Measurements from ENCODE around the gene IL21. TPM values are rescaled to one million over a fixed set of nuclear protein-coding genes. Genes with fewer than 3 reads are reported as not detected.

IL21 gene
- total and polyA plus RNA-seq, 2 of the 13 experiments (the other 11 are each of a cell fraction or from before 2014, with no cell fraction given): not detected

DNA sequence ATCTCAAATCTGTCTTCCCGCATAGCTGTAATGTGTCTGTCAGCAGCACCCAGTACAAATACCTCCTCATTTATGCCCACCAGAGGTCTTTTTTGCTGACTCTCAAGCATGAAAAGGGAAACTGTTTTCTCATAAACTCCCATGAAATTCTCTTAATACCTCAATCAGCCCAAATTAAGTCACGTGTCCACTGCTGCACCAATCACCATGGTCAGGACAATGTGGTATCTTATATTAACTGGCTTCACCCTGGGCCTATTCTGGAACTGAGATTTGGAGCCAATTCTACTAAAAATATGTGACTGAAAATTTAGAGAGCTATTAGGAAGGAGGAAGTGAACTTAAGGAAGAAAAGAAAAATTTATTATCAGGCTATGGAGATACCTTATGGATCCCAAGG, 58.4 kb downstream of the IL21 start:
- no TSS peak for BruUV-seq (replicated peaks)
- no peak overlapping the region for H3K4me2 ChIP-seq (ENCODE audit: low read depth, low read length)
- no peak for DNase-seq (ENCODE audit: low spot score)
- H2AFZ ChIP-seq (ENCODE audit: low read length): no peak overlapping the region
- H3K4me3 ChIP-seq (replicated peaks in 1 of 3; ENCODE audit: insufficient read depth in 1 of 3, low read depth in 2 of 3, low read length in 3 of 3): no peak overlapping the region
- no peaks in the 10 kb centered on the region for H3K9me3 ChIP-seq (ENCODE audit: low read length)
- H3K79me2 ChIP-seq (ENCODE audit: insufficient read depth, low read length): no peaks in the 10 kb centered on the region
- 2% methylated on average over 2 of the region's 2 CpGs for WGBS (ENCODE audit: low lambda C conversion rate)
- in situ Hi-C loops (cut with HindIII; ENCODE audit: extremely low pct_ligation_motif_present, low pct_unique_long_range_greater_than_20kb): no loop called here
- no peak for ATAC-seq
- H3K27ac ChIP-seq (ENCODE audit: extremely low read length, insufficient read depth, low read length): no peak overlapping the region
- H3K27me3 ChIP-seq (ENCODE audit: control insufficient read depth in 1 of 2, insufficient read depth in 2 of 2, low read length in 2 of 2): no peaks in the 10 kb centered on the region
- CTCF ChIA-PET (ENCODE audit: low intra/inter-chr PET ratio, low total read pairs): no interaction called here
- no peaks in the 10 kb centered on the region for H4K20me1 ChIP-seq (ENCODE audit: insufficient read depth, low read length)
- POLR2A ChIA-PET: no interaction called here
- intact Hi-C loops (cut with micrococcal nuclease; ENCODE audit: unreplicated experiment): no loop called here
- no peak for FAIRE-seq
- H3K9ac ChIP-seq (ENCODE audit: insufficient read depth, low read depth, low read length): no peak overlapping the region
- H3K36me3 ChIP-seq (replicated peaks in 1 of 2; ENCODE audit: control insufficient read depth in 1 of 2, insufficient read depth in 2 of 2, low read length in 2 of 2): no peaks in the 10 kb centered on the region
- no peaks in the 10 kb centered on the region for H3K4me1 ChIP-seq (ENCODE audit: insufficient read depth, low read length)
- TF ChIP-seq ZNF580 (CRISPR knock-in tag; IDR thresholded peaks at IDR 0.05; ENCODE audit: borderline replicate concordance, low read depth): no peak
- TF ChIP-seq, protein P1, sequence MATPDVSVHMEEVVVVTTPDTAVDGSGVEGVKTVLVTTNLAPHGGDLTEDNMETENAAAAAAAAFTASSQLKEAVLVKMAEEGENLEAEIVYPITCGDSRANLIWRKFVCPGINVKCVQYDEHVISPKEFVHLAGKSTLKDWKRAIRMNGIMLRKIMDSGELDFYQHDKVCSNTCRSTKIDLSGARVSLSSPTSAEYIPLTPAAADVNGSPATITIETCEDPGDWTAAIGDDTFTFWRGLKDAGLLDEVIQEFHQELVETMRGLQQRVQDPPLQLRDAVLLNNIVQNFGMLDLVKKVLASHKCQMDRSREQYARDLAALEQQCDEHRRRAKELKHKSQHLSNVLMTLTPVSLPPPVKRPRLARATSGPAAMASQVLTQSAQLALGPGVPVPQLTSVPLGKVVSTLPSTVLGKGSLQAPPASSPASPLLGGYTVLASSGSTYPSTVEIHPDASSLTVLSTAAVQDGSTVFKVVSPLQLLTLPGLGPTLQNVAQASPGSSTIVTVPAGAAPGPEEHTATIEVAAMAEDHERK (CRISPR knock-in tag; IDR thresholded peaks at IDR 0.05; ENCODE audit: low read depth): no peak
- no peak for TF ChIP-seq ZNF703 (CRISPR knock-in tag; IDR thresholded peaks at IDR 0.05; ENCODE audit: borderline replicate concordance)
- TF ChIP-seq, protein P2, sequence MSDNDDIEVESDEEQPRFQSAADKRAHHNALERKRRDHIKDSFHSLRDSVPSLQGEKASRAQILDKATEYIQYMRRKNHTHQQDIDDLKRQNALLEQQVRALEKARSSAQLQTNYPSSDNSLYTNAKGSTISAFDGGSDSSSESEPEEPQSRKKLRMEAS (IDR thresholded peaks at IDR 0.05): no peak
- TF ChIP-seq ZNF17 (CRISPR knock-in tag; IDR thresholded peaks at IDR 0.05): no peak
- TF ChIP-seq, protein P3, sequence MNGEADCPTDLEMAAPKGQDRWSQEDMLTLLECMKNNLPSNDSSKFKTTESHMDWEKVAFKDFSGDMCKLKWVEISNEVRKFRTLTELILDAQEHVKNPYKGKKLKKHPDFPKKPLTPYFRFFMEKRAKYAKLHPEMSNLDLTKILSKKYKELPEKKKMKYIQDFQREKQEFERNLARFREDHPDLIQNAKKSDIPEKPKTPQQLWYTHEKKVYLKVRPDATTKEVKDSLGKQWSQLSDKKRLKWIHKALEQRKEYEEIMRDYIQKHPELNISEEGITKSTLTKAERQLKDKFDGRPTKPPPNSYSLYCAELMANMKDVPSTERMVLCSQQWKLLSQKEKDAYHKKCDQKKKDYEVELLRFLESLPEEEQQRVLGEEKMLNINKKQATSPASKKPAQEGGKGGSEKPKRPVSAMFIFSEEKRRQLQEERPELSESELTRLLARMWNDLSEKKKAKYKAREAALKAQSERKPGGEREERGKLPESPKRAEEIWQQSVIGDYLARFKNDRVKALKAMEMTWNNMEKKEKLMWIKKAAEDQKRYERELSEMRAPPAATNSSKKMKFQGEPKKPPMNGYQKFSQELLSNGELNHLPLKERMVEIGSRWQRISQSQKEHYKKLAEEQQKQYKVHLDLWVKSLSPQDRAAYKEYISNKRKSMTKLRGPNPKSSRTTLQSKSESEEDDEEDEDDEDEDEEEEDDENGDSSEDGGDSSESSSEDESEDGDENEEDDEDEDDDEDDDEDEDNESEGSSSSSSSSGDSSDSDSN (CRISPR knock-in tag; IDR thresholded peaks at IDR 0.05): no peak
- no peak for TF ChIP-seq HES4 (CRISPR knock-in tag; IDR thresholded peaks at IDR 0.05; ENCODE audit: borderline replicate concordance)
- no peak for TF ChIP-seq ZNF10 (CRISPR knock-in tag; IDR thresholded peaks at IDR 0.05; ENCODE audit: borderline replicate concordance, low read depth)
- TF ChIP-seq PATZ1 (CRISPR knock-in tag; IDR thresholded peaks at IDR 0.05): no peak
- no peak for TF ChIP-seq ZNF563 (CRISPR knock-in tag; IDR thresholded peaks at IDR 0.05)
- no peak for TF ChIP-seq ZNF710 (CRISPR knock-in tag; IDR thresholded peaks at IDR 0.05; ENCODE audit: borderline replicate concordance)
